ENCODE results near the gene PDXP.

DNA sequence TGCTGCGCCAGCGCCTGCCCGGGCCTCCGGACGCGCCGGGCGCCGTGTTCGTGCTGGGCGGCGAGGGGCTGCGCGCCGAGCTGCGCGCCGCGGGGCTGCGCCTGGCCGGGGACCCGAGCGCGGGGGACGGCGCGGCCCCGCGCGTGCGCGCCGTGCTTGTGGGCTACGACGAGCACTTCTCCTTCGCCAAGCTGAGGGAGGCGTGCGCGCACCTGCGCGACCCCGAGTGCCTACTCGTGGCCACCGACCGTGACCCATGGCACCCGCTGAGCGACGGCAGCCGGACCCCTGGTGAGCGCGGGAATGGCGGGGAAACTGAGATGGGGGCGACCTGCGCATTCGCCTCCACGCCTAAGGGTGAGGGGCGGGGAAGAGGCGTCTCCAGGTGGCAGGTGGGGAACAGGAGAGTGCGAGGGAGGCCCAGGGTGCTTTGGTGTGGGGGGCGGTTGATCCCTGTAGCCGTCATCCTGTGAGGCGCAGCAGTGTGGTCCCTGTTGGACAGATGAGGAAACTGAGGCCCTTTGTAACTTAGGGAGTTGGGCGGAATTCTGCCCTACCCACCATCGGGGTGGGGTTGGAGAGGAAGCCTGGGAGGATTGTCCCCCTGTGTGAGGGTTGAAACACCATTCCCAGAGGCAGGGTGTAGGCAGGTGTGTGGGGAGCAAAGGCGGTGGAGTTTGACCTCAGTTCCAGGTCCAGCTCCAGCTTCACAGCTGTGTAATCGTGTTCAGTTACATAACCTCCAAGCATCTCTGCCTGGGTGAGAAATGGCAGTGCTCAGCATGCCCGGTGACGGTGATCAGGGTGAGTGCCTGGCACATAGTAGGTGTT, 758 bp downstream of the PDXP start:
- TF ChIP-seq, protein P1, sequence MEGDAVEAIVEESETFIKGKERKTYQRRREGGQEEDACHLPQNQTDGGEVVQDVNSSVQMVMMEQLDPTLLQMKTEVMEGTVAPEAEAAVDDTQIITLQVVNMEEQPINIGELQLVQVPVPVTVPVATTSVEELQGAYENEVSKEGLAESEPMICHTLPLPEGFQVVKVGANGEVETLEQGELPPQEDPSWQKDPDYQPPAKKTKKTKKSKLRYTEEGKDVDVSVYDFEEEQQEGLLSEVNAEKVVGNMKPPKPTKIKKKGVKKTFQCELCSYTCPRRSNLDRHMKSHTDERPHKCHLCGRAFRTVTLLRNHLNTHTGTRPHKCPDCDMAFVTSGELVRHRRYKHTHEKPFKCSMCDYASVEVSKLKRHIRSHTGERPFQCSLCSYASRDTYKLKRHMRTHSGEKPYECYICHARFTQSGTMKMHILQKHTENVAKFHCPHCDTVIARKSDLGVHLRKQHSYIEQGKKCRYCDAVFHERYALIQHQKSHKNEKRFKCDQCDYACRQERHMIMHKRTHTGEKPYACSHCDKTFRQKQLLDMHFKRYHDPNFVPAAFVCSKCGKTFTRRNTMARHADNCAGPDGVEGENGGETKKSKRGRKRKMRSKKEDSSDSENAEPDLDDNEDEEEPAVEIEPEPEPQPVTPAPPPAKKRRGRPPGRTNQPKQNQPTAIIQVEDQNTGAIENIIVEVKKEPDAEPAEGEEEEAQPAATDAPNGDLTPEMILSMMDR (IDR thresholded peaks at IDR 0.05; ENCODE audit: low read depth, low read length, missing input control) = no peak
- TF ChIP-seq TAF1 (conservative IDR thresholded peaks at IDR 0.05) = no peak
- TF ChIP-seq YY1 (IDR thresholded peaks at IDR 0.05) = peak; percentile 85

Measured in liver (tissue), 3 donors.